Muscle layer of colon (tissue), 2 donors: Measurements from ENCODE around the gene ASB2.

ENCODE experiments used
- H3K27ac ChIP-seq: one replicate; pipeline ENCODE4 v1.7.0; 2013; ENCODE audit warnings: low read depth, mild to moderate bottlenecking, low read length, moderate library complexity
- H3K27me3 ChIP-seq, 2 donors: one replicate each; pipeline ENCODE4 v1.7.0; 2013; ENCODE audit warnings: low read length in 2 of 2, mild to moderate bottlenecking in 2 of 2; ENCODE audit not compliant: insufficient read depth in 2 of 2, control insufficient read depth in 1 of 2
- H3K36me3 ChIP-seq: one replicate; pipeline ENCODE4 v1.7.0; 2013; ENCODE audit warnings: mild to moderate bottlenecking, low read length; ENCODE audit not compliant: insufficient read depth
- H3K4me1 ChIP-seq: one replicate; pipeline ENCODE4 v1.7.0; 2013; ENCODE audit warnings: mild to moderate bottlenecking, low read length; ENCODE audit not compliant: insufficient read depth
- H3K4me3 ChIP-seq, 2 donors: one replicate each; pipeline ENCODE4 v1.7.0; 2013; ENCODE audit warnings: low read length in 2 of 2, low read depth in 1 of 2, mild to moderate bottlenecking in 1 of 2, moderate library complexity in 1 of 2
- H3K9ac ChIP-seq: one replicate; pipeline ENCODE4 v1.7.0; 2013; ENCODE audit warnings: low read length
- H3K9me3 ChIP-seq: one replicate; pipeline ENCODE4 v1.7.0; 2013; ENCODE audit warnings: mild to moderate bottlenecking, low read length
- donor health status: abdominal sarcoma.
- donor health status: Adenocarcinoma of cecum.

ASB2 gene

GRCh38 chr14:93976477-93977057 is at the start of gene ASB2:
Gene ASB2 (minus strand): TSS chr14:93976570. CDS start chr14:93964539, 12,031 bp downstream.
- Histone ChIP-seq H3K9ac (peak within 1 kb of the TSS; percentile 81), H3K27ac (peak within 1 kb of the TSS; percentile 91), H3K27me3 (no peaks in the 10 kb centered on the region), H3K9me3 (no peaks in the 10 kb centered on the region), H3K36me3 (no peaks in the 10 kb centered on the region), H3K4me3 (peak within 1 kb of the TSS; percentile 51 to 63), H3K4me1 (peaks cover 48% of the 10 kb centered on the region)

- Histone ChIP-seq H3K9me3 (no peaks in the 10 kb centered on the region), H3K27ac (no peak overlapping the region), H3K4me3 (peak overlapping the region in 1 of 2 donors; percentile 59), H3K36me3 (no peaks in the 10 kb centered on the region), H3K27me3 (no peaks in the 10 kb centered on the region), H3K9ac (no peak overlapping the region), H3K4me1 (peaks cover 6% of the 10 kb centered on the region)
Observed at GRCh38 chr14:94025720-94026119, 49.4 kb upstream of the ASB2 start.

- Histone ChIP-seq H3K27me3 (no peaks in the 10 kb centered on the region), H3K4me3 (no peak overlapping the region), H3K4me1 (peaks cover 6% of the 10 kb centered on the region), H3K27ac (no peak overlapping the region), H3K9me3 (no peaks in the 10 kb centered on the region), H3K36me3 (no peaks in the 10 kb centered on the region), H3K9ac (no peak overlapping the region)
Observed at GRCh38 chr14:94024549-94024948, 48.2 kb upstream of the ASB2 start.

- Histone ChIP-seq H3K27ac (no peak overlapping the region), H3K4me3 (no peak overlapping the region), H3K4me1 (peaks cover 6% of the 10 kb centered on the region), H3K9me3 (no peaks in the 10 kb centered on the region), H3K9ac (no peak overlapping the region), H3K36me3 (no peaks in the 10 kb centered on the region), H3K27me3 (no peaks in the 10 kb centered on the region)
Observed at GRCh38 chr14:94022532-94023411, 46.4 kb upstream of the ASB2 start.

- Histone ChIP-seq H3K36me3 (no peaks in the 10 kb centered on the region), H3K27ac (no peak overlapping the region), H3K9me3 (no peaks in the 10 kb centered on the region), H3K4me1 (no peaks in the 10 kb centered on the region), H3K27me3 (no peaks in the 10 kb centered on the region), H3K9ac (no peak overlapping the region), H3K4me3 (no peak overlapping the region)
Observed at GRCh38 chr14:94021416-94022157, 45.2 kb upstream of the ASB2 start.

GRCh38 chr14:94021001-94021400 is 44.6 kb upstream of the ASB2 start:
- Histone ChIP-seq H3K9me3 (no peaks in the 10 kb centered on the region), H3K27ac (no peak overlapping the region), H3K36me3 (no peaks in the 10 kb centered on the region), H3K4me3 (no peak overlapping the region), H3K9ac (no peak overlapping the region), H3K4me1 (no peaks in the 10 kb centered on the region), H3K27me3 (no peaks in the 10 kb centered on the region)

- no peak overlapping the region for H3K9ac ChIP-seq
- H3K27ac ChIP-seq = no peak overlapping the region
- H3K4me3 ChIP-seq = no peak overlapping the region
- no peaks in the 10 kb centered on the region for H3K9me3 ChIP-seq
- H3K27me3 ChIP-seq = no peaks in the 10 kb centered on the region
- no peaks in the 10 kb centered on the region for H3K4me1 ChIP-seq
- H3K36me3 ChIP-seq = no peaks in the 10 kb centered on the region
Observed at GRCh38 chr14:94020267-94020666, 43.9 kb upstream of the ASB2 start.

GRCh38 chr14:94019329-94019728 is 43.0 kb upstream of the ASB2 start:
- Histone ChIP-seq H3K9ac (no peak overlapping the region), H3K27me3 (no peaks in the 10 kb centered on the region), H3K4me3 (no peak overlapping the region), H3K36me3 (no peaks in the 10 kb centered on the region), H3K9me3 (no peaks in the 10 kb centered on the region), H3K4me1 (no peaks in the 10 kb centered on the region), H3K27ac (no peak overlapping the region)

GRCh38 chr14:94018308-94018707 is 41.9 kb upstream of the ASB2 start:
- no peaks in the 10 kb centered on the region for H3K36me3 ChIP-seq
- no peaks in the 10 kb centered on the region for H3K27me3 ChIP-seq
- no peak overlapping the region for H3K4me3 ChIP-seq
- no peak overlapping the region for H3K9ac ChIP-seq
- no peaks in the 10 kb centered on the region for H3K9me3 ChIP-seq
- no peaks in the 10 kb centered on the region for H3K4me1 ChIP-seq
- no peak overlapping the region for H3K27ac ChIP-seq

GRCh38 chr14:94016446-94016976 is 40.1 kb upstream of the ASB2 start:
- Histone ChIP-seq H3K9ac (no peak overlapping the region), H3K36me3 (no peaks in the 10 kb centered on the region), H3K4me1 (no peaks in the 10 kb centered on the region), H3K27ac (no peak overlapping the region), H3K9me3 (no peaks in the 10 kb centered on the region), H3K27me3 (no peaks in the 10 kb centered on the region), H3K4me3 (no peak overlapping the region)

- no peaks in the 10 kb centered on the region for H3K4me1 ChIP-seq
- no peak overlapping the region for H3K27ac ChIP-seq
- no peaks in the 10 kb centered on the region for H3K9me3 ChIP-seq
- no peaks in the 10 kb centered on the region for H3K36me3 ChIP-seq
- no peak overlapping the region for H3K9ac ChIP-seq
- H3K4me3 ChIP-seq = no peak overlapping the region
- no peaks in the 10 kb centered on the region for H3K27me3 ChIP-seq
Observed at GRCh38 chr14:94015223-94015622, 38.9 kb upstream of the ASB2 start.
